ENCODE data around the gene WBP2.
"Not testable (repeated sequence)": the region's sequence is repeated elsewhere in the genome, so short reads cannot be mapped to it uniquely, and the experiment has no call there.

WBP2 gene

GRCh38 chr17:75819678-75820077 lies 35.5 kb downstream of the WBP2 start:
- Mint-ChIP-seq H3K4me1 (peaks cover 7% of the 10 kb centered on the region), H3K27ac (peak overlapping the region; percentile 55), H3K27me3 (no peaks in the 10 kb centered on the region), H3K4me3 (no peak overlapping the region), H3K36me3 (peaks cover 8% of the 10 kb centered on the region), H3K9me3 (no peaks in the 10 kb centered on the region)
- no peak for ATAC-seq (ENCODE audit: low read depth)
- no peak for DNase-seq (ENCODE audit: low spot score in 2 of 2)

GRCh38 chr17:75819116-75819515 lies 36.0 kb downstream of the WBP2 start:
- no peak overlapping the region for H3K27ac Mint-ChIP-seq
- no peak overlapping the region for H3K4me3 Mint-ChIP-seq
- H3K27me3 Mint-ChIP-seq: no peaks in the 10 kb centered on the region
- no peaks in the 10 kb centered on the region for H3K9me3 Mint-ChIP-seq
- ATAC-seq (ENCODE audit: low read depth): no peak
- H3K4me1 Mint-ChIP-seq: peaks cover 7% of the 10 kb centered on the region
- peaks cover 10% of the 10 kb centered on the region for H3K36me3 Mint-ChIP-seq
- DNase-seq (ENCODE audit: low spot score in 2 of 2): no peak

GRCh38 chr17:75818326-75818885 lies 36.7 kb downstream of the WBP2 start:
- DNase-seq (ENCODE audit: low spot score in 2 of 2) (no peak), ATAC-seq (ENCODE audit: low read depth) (no peak)
- H3K27me3 Mint-ChIP-seq: no peaks in the 10 kb centered on the region
- H3K27ac Mint-ChIP-seq: no peak overlapping the region
- no peak overlapping the region for H3K4me3 Mint-ChIP-seq
- H3K4me1 Mint-ChIP-seq: peaks cover 7% of the 10 kb centered on the region
- H3K9me3 Mint-ChIP-seq: no peaks in the 10 kb centered on the region
- peaks cover 12% of the 10 kb centered on the region for H3K36me3 Mint-ChIP-seq

GRCh38 chr17:75817571-75817970 lies 37.6 kb downstream of the WBP2 start:
- Mint-ChIP-seq H3K36me3 (peaks cover 16% of the 10 kb centered on the region), H3K4me3 (no peak overlapping the region), H3K27ac (no peak overlapping the region), H3K4me1 (peaks cover 7% of the 10 kb centered on the region), H3K9me3 (no peaks in the 10 kb centered on the region), H3K27me3 (no peaks in the 10 kb centered on the region)
- no peak for ATAC-seq (ENCODE audit: low read depth)
- DNase-seq (ENCODE audit: low spot score in 2 of 2): no peak

- H3K9me3 Mint-ChIP-seq: no peaks in the 10 kb centered on the region
- H3K4me1 Mint-ChIP-seq: peaks cover 2% of the 10 kb centered on the region
- H3K27me3 Mint-ChIP-seq: no peaks in the 10 kb centered on the region
- no peak overlapping the region for H3K27ac Mint-ChIP-seq
- DNase-seq (ENCODE audit: low spot score in 2 of 2): no peak
- ATAC-seq (ENCODE audit: low read depth): no peak
- no peak overlapping the region for H3K4me3 Mint-ChIP-seq
- H3K36me3 Mint-ChIP-seq: peaks cover 17% of the 10 kb centered on the region
Measured at GRCh38 chr17:75816693-75817092, 38.4 kb downstream of the WBP2 start.

- ATAC-seq (ENCODE audit: low read depth): no peak
- Mint-ChIP-seq H3K9me3 (no peaks in the 10 kb centered on the region), H3K4me3 (no peak overlapping the region), H3K4me1 (no peaks in the 10 kb centered on the region), H3K36me3 (peaks cover 17% of the 10 kb centered on the region), H3K27me3 (no peaks in the 10 kb centered on the region), H3K27ac (no peak overlapping the region)
- DNase-seq (ENCODE audit: low spot score in 2 of 2): no peak
Measured at GRCh38 chr17:75815399-75815798, 39.7 kb downstream of the WBP2 start.

GRCh38 chr17:75814900-75815373 lies 40.2 kb downstream of the WBP2 start:
- ATAC-seq (ENCODE audit: low read depth) (no peak), DNase-seq (ENCODE audit: low spot score in 2 of 2) (no peak)
- Mint-ChIP-seq H3K36me3 (peaks cover 17% of the 10 kb centered on the region), H3K27ac (no peak overlapping the region), H3K9me3 (no peaks in the 10 kb centered on the region), H3K4me1 (no peaks in the 10 kb centered on the region), H3K27me3 (no peaks in the 10 kb centered on the region), H3K4me3 (no peak overlapping the region)

GRCh38 chr17:75814021-75814395 lies 41.1 kb downstream of the WBP2 start:
- Mint-ChIP-seq H3K9me3 (no peaks in the 10 kb centered on the region), H3K4me3 (no peak overlapping the region), H3K27me3 (no peaks in the 10 kb centered on the region), H3K4me1 (peaks cover 2% of the 10 kb centered on the region), H3K36me3 (peaks cover 13% of the 10 kb centered on the region), H3K27ac (no peak overlapping the region)
- ATAC-seq (ENCODE audit: low read depth) (no peak), DNase-seq (ENCODE audit: low spot score in 2 of 2) (no peak)

- Mint-ChIP-seq H3K4me3 (no peak overlapping the region), H3K27ac (peak overlapping the region; percentile 45)
Measured at GRCh38 chr17:75813081-75814020, 41.8 kb downstream of the WBP2 start.

GRCh38 chr17:75812096-75813013 lies 42.8 kb downstream of the WBP2 start:
- H3K4me3 Mint-ChIP-seq: no peak overlapping the region
- no peaks in the 10 kb centered on the region for H3K27me3 Mint-ChIP-seq
- no peak for ATAC-seq (ENCODE audit: low read depth)
- peaks cover 9% of the 10 kb centered on the region for H3K36me3 Mint-ChIP-seq
- H3K4me1 Mint-ChIP-seq: peaks cover 9% of the 10 kb centered on the region
- no peaks in the 10 kb centered on the region for H3K9me3 Mint-ChIP-seq
- DNase-seq (ENCODE audit: low spot score in 2 of 2): no peak
- peak overlapping the region; percentile 45 for H3K27ac Mint-ChIP-seq

More at GRCh38 chr17:75813081-75814020, 41.8 kb downstream of the WBP2 start:
- ATAC-seq (ENCODE audit: low read depth): no peak
- H3K36me3 Mint-ChIP-seq: peaks cover 9% of the 10 kb centered on the region
- peaks cover 8% of the 10 kb centered on the region for H3K4me1 Mint-ChIP-seq
- no peaks in the 10 kb centered on the region for H3K27me3 Mint-ChIP-seq
- DNase-seq (ENCODE audit: low spot score in 2 of 2): no peak
- no peaks in the 10 kb centered on the region for H3K9me3 Mint-ChIP-seq

GRCh38 chr17:75811174-75811573 lies 44.0 kb downstream of the WBP2 start:
- H3K36me3 Mint-ChIP-seq: peaks cover 9% of the 10 kb centered on the region
- H3K4me1 Mint-ChIP-seq: peaks cover 9% of the 10 kb centered on the region
- no peak for DNase-seq (ENCODE audit: low spot score in 2 of 2)
- no peak overlapping the region for H3K27ac Mint-ChIP-seq
- ATAC-seq (ENCODE audit: low read depth): no peak
- H3K27me3 Mint-ChIP-seq: no peaks in the 10 kb centered on the region
- H3K4me3 Mint-ChIP-seq: no peak overlapping the region
- no peaks in the 10 kb centered on the region for H3K9me3 Mint-ChIP-seq

GRCh38 chr17:75810756-75811155 lies 44.4 kb downstream of the WBP2 start:
- DNase-seq (ENCODE audit: low spot score in 2 of 2); H3K27me3 Mint-ChIP-seq; H3K9me3 Mint-ChIP-seq; H3K27ac Mint-ChIP-seq; H3K4me1 Mint-ChIP-seq; H3K36me3 Mint-ChIP-seq; H3K4me3 Mint-ChIP-seq; ATAC-seq (ENCODE audit: low read depth): not testable (repeated sequence)

GRCh38 chr17:75810216-75810615 lies 44.9 kb downstream of the WBP2 start:
- no peak overlapping the region for H3K4me3 Mint-ChIP-seq
- no peak for DNase-seq (ENCODE audit: low spot score in 2 of 2)
- no peak for ATAC-seq (ENCODE audit: low read depth)
- H3K27me3 Mint-ChIP-seq: no peaks in the 10 kb centered on the region
- no peaks in the 10 kb centered on the region for H3K9me3 Mint-ChIP-seq
- no peak overlapping the region for H3K27ac Mint-ChIP-seq
- peaks cover 9% of the 10 kb centered on the region for H3K36me3 Mint-ChIP-seq
- peaks cover 9% of the 10 kb centered on the region for H3K4me1 Mint-ChIP-seq

- Mint-ChIP-seq H3K36me3 (peaks cover 9% of the 10 kb centered on the region), H3K9me3 (no peaks in the 10 kb centered on the region)
Measured at GRCh38 chr17:75809631-75810111, 45.5 kb downstream of the WBP2 start.

More at GRCh38 chr17:75809631-75810111, 45.5 kb downstream of the WBP2 start:
- no peak for DNase-seq (ENCODE audit: low spot score in 2 of 2)
- no peak for ATAC-seq (ENCODE audit: low read depth)
- Mint-ChIP-seq H3K27me3 (no peaks in the 10 kb centered on the region), H3K4me1 (peaks cover 9% of the 10 kb centered on the region), H3K4me3 (no peak overlapping the region), H3K27ac (no peak overlapping the region)
